Activated naive CD8-positive, alpha-beta T cell treated with anti-CD3 and anti-CD28 coated beads, Interleukin-2, amount 50 U/mL, for 16 hours (primary cell): ENCODE results near the gene POU6F2.

ENCODE experiments used
- DNase-seq: peaks from one replicate; pipeline ENCODE4 v3.0.0-alpha.2; 2020; ENCODE audit warnings: low read depth, low spot score

The POU6F2 gene

GRCh38 chr7:39248692-39249090, 271.0 kb downstream of the POU6F2 start:
- DNase-seq, result no peak

DNA sequence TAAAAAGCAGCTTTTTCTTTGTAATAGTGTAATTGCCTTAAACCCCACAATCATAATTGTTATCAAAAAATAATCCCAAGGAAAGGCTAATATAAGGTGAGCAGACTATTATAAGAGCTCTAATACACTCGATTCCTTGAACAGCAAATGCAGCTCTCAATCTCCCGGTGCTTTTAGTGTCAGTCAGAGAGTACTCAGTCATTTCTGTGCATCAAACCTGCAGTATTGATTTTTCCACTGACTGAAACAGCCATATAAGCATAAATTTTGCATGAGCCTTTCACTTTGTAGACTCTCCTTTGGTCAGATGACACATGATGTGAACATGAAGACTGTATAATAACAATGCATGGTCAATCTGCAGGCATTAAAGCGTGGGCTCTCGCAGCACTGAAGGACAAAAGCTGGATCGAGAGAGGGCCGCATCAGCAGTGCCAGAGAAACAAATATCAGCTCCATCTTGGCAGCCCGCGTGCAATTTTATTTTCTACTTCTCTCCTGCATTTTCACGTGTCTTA, 272.0 kb downstream of the POU6F2 start:
- no peak for DNase-seq

DNA sequence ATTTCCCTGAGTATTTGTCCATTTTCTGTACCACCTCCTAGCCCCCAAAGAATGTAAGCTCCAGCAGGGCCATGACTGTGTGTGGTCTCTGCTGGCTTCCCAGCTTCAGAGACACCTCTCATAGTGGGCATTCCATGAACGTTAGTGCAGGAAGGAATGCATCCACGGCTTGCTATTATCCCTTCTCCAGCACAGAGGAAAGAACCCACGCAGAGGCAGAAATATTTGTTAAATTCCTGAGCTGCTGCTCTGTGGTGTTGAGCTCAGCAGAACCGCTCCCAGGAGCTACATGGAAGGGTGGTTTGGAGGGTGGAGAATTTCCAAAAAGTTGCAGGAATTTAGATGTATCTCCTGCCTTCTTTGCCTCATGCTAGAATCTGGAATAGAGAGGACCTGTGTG, 275.2 kb downstream of the POU6F2 start:
- no peak for DNase-seq

DNA sequence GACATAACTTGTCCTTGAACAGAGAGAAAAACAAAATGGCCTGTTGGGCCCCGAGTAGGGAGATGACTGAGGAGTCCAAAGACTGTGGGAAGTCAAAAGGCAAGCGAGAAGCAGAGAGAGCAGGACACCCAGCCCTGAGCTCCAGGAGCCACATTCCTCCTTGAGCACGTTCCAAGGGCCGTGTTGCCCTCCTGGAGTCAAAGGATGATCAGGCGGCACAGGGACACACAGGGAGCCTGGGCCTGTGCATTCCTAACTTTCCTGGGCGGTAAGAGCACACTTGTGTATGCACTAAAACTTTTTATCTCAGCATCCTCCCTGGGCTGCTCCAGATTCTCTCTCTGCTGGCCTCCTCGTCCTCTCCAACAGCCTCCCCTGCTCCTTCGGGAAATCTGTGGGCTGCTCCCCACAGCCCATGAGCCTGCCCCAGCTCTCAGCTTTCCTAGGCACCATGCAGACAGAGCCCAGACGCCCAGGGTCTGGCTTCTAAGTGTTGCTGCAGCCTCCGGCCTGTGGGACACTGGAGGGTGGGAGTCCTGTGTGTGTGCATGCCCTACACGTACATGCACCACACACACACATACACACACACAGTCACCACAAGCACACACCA, 281.8 kb downstream of the POU6F2 start:
- DNase-seq, result no peak

DNA sequence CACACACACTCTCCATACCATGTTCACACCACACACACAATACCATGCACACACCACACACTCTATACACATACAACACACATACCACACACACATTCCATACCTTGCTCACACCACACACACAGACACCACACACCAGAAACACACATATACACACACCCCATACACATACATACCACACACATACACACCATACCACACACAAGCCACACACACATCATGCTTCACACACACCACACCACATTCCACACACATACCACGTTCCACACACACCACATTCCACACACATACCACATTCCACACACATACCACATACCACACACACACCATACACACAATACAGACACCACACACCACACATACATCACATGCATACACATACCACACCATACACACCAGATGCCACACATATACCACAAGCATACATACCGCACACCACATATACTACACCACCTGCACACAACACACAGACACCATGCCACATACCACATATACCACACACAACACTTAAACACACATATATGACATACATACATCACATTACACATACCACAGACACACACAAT, 282.7 kb downstream of the POU6F2 start:
- no peak for DNase-seq

DNA sequence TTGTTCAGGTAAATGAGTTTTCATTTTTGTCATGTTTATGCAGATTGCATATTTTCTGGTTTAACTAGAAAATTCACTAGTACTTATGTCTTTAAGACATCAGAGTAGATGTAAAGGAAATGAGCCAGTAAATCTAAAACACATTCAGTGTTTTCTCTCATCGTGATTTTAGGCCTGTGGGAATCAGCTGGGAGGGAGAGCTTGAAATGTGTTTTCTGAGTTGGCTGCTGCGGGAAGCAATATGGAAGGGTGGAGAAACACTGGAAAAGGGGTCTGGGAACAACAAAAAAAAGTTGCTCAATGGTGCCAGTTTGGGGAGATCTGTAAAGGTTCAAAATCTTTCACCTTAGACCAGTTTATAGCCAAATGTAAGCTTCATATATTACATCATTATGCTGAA, 284.1 kb downstream of the POU6F2 start:
- DNase-seq, result no peak

- no peak for DNase-seq
Observed at GRCh38 chr7:39265641-39266591, 288.2 kb downstream of the POU6F2 start.

- DNase-seq, result no peak
Observed at GRCh38 chr7:39269034-39269433, 291.3 kb downstream of the POU6F2 start.

DNA sequence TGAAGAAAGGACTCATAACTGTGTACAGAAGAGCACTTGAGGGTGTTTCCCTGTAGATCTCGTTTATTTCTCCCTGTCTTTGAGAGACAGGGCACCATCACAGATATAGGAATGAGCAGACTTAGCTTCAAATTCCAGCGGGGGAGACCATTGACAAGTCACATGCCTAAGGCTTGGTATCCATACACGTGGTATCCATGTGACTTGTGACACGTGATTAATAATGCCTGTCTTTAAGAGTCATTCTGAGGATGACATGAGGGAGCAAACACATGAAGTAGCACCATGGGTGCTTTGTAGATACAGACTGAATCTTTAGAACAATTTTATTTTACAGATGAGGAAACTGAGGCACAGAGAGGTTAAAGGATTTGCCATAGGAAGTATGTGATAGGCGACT, 292.3 kb downstream of the POU6F2 start:
- DNase-seq, result no peak

DNA sequence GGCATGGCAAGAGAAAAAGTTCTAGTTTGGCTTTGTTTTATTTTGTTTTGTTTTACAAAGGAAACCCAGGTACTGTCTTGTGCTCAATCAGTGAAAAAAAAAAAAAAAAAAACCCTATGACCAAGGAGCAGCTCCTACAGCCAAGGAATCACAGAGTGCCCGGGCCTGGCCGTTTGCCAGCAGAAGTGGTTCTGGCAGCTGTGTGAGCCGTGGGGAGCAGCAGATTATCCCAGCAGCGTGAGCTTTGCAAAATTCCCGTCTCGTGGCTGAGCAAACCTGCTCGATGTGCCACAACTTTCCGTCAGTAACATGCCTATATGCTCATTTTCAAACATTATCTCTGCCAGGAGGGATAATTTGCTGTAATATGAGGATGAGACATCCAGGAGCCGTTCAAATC, 293.7 kb downstream of the POU6F2 start:
- DNase-seq, result no peak

DNA sequence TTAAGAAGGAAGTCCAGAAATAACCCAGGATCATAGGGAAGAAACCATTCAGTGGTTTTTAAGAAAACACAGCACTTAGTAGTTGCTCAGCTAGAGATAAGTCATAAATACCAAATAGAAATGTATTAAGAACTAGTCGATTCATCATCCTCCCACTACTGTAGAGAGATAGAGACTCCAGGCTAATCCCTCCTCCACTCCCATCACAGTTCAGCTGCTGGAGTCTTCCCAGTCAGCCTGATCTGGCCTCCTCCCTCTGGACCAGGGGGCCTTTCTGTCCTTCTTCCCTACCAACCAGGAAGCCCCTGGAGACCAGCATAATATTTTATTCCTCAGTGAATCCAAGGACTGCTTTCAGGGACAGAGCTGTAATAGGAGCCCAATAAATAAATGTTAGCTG, 294.4 kb downstream of the POU6F2 start:
- DNase-seq, result no peak

GRCh38 chr7:39272691-39273090, 295.0 kb downstream of the POU6F2 start:
- DNase-seq, result no peak

DNA sequence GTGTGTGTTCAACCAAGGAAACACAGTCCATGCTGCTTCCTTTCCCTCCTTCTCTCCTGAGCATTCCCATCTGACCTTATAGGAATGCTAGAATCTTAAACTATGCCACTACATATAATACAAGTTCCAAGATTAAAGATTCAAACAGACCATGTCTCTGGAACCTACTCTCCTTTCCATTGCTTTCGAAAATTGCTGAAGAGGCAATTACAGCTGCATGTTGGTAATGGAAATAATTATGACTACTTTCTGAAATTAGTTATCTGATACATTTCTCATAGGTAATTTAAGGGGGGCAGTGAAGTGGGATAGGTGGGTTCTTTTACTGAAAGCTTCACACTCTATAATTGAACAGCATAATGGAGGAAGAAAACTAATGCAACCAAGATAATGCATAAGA, 302.6 kb downstream of the POU6F2 start:
- no peak for DNase-seq

DNA sequence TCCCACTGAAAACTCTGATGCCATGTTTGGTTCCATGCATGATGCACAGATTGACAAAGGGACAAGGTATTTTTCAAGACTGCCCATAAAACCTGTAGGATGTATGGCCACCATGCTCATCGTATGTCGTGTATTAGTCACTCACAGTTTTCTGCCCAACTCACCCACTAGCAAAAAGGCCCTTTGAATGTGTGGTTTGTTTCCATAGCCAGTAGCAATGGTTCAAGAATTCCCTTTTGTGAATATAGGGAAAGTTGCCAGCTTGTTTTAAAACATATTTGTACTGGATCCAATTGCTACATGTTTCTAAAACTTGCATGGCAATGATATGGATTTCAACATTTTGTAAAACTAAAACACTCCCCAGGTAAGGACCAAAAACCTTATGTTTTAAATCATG, 307.5 kb downstream of the POU6F2 start:
- DNase-seq, result no peak

- DNase-seq, result no peak
Observed at GRCh38 chr7:39288303-39288702, 310.6 kb downstream of the POU6F2 start.

- no peak for DNase-seq
Observed at GRCh38 chr7:39291628-39292410, 314.1 kb downstream of the POU6F2 start.

GRCh38 chr7:39293056-39293823, 315.5 kb downstream of the POU6F2 start:
- DNase-seq, result no peak

DNA sequence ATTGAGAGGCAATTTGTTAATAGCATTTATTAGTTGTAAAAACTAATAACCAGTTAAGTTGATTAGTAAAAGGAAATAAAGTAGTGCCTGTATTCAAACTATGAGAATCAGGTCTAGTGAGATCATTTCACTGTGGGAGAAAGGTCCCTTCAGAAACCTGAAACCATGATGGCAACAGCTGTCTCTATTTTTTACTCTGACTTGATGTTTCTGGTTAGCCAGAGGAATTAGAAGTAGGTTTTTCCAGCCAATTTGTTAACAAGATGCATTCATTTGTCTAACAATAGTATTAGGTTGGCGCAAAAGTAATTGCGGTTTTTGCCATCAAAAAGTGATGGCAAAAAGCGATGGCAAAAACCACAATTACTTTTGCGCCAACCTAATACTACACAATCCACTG, 316.3 kb downstream of the POU6F2 start:
- no peak for DNase-seq

DNA sequence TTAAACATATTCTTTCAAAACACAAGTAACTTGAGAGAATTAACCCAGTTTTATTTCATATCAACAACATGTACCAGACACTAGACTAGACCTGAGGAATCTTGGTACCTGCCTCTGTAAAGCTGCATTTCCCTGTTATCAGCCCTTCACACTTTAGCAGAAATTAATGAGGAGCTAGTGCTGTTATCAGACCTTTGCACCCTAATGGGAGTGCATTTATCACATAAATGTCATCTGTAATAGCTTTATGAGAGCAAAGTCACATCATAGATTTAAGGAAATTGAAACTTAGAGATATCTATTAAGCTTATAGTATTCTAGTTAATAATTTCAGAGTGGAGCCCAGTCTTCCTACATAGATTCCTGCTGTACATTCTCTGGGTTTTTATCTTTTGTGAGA, 318.1 kb downstream of the POU6F2 start:
- DNase-seq, result no peak

GRCh38 chr7:39299695-39300094, 322.0 kb downstream of the POU6F2 start:
- no peak for DNase-seq

- DNase-seq, result no peak
Observed at GRCh38 chr7:39300276-39300675, 322.6 kb downstream of the POU6F2 start.
